IMR-90 (cell line): Measurements from ENCODE around the gene ING2. TPM values are rescaled to one million over a fixed set of nuclear protein-coding genes. Genes with fewer than 3 reads are reported as not detected.
A peak's percentile ranks its signal among the peaks of the same experiment; 100 is the strongest.

Experiments
- ATAC-seq: fragments of 200-7000 bp; cut with Tn5 transposase; 2 replicates; pipeline ENCODE4 v1.9.1; 2020; ENCODE audit warnings: low read depth, mild to moderate bottlenecking, moderate library complexity
- BruUV-seq: library from RNA; stranded (reverse); fragments of 400-500 nt; replicated peaks from 2 replicates; lab custom pipeline; 2021; lab: Mats Ljungman, UMichigan
- CTCF ChIA-PET: fragments of 300-600 bp; formaldehyde crosslinking; extraction: SDS; loops from one replicate; lab custom pipeline; 2021; ENCODE audit warnings: antibody characterized with exemption; lab: Yijun Ruan, JAX
- POLR2A ChIA-PET: fragments of 300-600 bp; sonication (Branson Sonifier 250); formaldehyde crosslinking; loops from one replicate; lab custom pipeline; 2022; ENCODE audit warnings: antibody characterized with exemption; ENCODE audit not compliant: unreplicated experiment; lab: Charles Lee
- DNase-seq: peaks from one replicate; pipeline ENCODE4 v3.0.0; 2013
- H2AFZ ChIP-seq: replicated peaks from 2 replicates; pipeline ENCODE3; 2013; ENCODE audit warnings: low read length, mild to moderate bottlenecking; ENCODE audit not compliant: poor library complexity
- H2AK5ac ChIP-seq: 2 replicates; pipeline ENCODE4 v1.6.1; 2013; ENCODE audit warnings: low read depth, low read length, inconsistent platforms
- H2AK9ac ChIP-seq: replicated peaks from 2 replicates; pipeline ENCODE3; 2013; ENCODE audit warnings: mild to moderate bottlenecking, low read depth, low read length, moderate library complexity; ENCODE audit not compliant: poor library complexity
- H2BK120ac ChIP-seq: 2 replicates; pipeline ENCODE4 v1.6.1; 2013; ENCODE audit warnings: low read depth, low read length, inconsistent platforms
- H2BK15ac ChIP-seq: 3 replicates; pipeline ENCODE4 v1.6.1; 2013; ENCODE audit warnings: low read depth, low read length, inconsistent platforms
- H2BK20ac ChIP-seq: 2 replicates; pipeline ENCODE4 v1.6.1; 2013; ENCODE audit warnings: low read depth, mild to moderate bottlenecking, inconsistent platforms, low read length, moderate library complexity
- H2BK5ac ChIP-seq: 2 replicates; pipeline ENCODE4 v1.6.1; 2013; ENCODE audit warnings: mild to moderate bottlenecking, low read depth, low read length, inconsistent platforms; ENCODE audit not compliant: poor library complexity, severe bottlenecking
- H3K14ac ChIP-seq: replicated peaks from 2 replicates; pipeline ENCODE4 v1.6.1; 2013; ENCODE audit warnings: low read depth, low read length, inconsistent platforms
- H3K18ac ChIP-seq: 2 replicates; pipeline ENCODE4 v1.6.1; 2013; ENCODE audit warnings: low read depth, low read length, control low read depth
- H3K23ac ChIP-seq: 2 replicates; pipeline ENCODE4 v1.6.1; 2013; ENCODE audit warnings: low read depth, low read length, inconsistent platforms
- H3K27ac ChIP-seq: 2 replicates; pipeline ENCODE4 v1.5.1; 2013; ENCODE audit warnings: mild to moderate bottlenecking, control low read depth, low read length; ENCODE audit not compliant: insufficient read depth
- H3K27me3 ChIP-seq: 2 replicates; pipeline ENCODE4 v1.6.1; 2013; ENCODE audit warnings: low read length; ENCODE audit not compliant: control insufficient read depth, insufficient read depth
- H3K36me3 ChIP-seq: 2 replicates; pipeline ENCODE4 v1.6.1; 2013; ENCODE audit warnings: low read length, mixed read lengths; ENCODE audit not compliant: control insufficient read depth, insufficient read depth
- H3K4ac ChIP-seq: 2 replicates; pipeline ENCODE4 v1.6.1; 2013; ENCODE audit warnings: low read depth, low read length, inconsistent platforms
- H3K4me1 ChIP-seq: 2 replicates; pipeline ENCODE4 v1.6.1; 2013; ENCODE audit warnings: low read length, mixed read lengths; ENCODE audit not compliant: control insufficient read depth, insufficient read depth
- H3K4me2 ChIP-seq: 2 replicates; pipeline ENCODE4 v1.6.1; 2013; ENCODE audit warnings: low read depth, mild to moderate bottlenecking, control low read depth, low read length, moderate library complexity
- H3K4me3 ChIP-seq: 2 replicates; pipeline ENCODE4 v1.5.1; 2013; ENCODE audit warnings: low read depth, mild to moderate bottlenecking, control low read depth, low read length, moderate library complexity; ENCODE audit not compliant: insufficient read depth
- H3K56ac ChIP-seq: 2 replicates; pipeline ENCODE4 v1.6.1; 2013; ENCODE audit warnings: low read length, inconsistent platforms; ENCODE audit not compliant: insufficient read depth; ENCODE audit errors: extremely low read depth
- H3K79me1 ChIP-seq, 2 experiments: 2 replicates each; pipeline ENCODE4 v1.6.1; 2013; ENCODE audit warnings: low read length in 2 of 2, inconsistent platforms in 1 of 2, low read depth in 1 of 2
- H3K9ac ChIP-seq: 2 replicates; pipeline ENCODE4 v1.6.1; 2013; ENCODE audit warnings: low read depth, low read length, control low read depth
- H3K9me1 ChIP-seq: 2 replicates; pipeline ENCODE4 v1.6.1; 2013; ENCODE audit warnings: low read length, inconsistent platforms; ENCODE audit not compliant: insufficient read depth
- H3K9me3 ChIP-seq: 2 replicates; pipeline ENCODE4 v1.6.1; 2013; ENCODE audit warnings: low read length; ENCODE audit not compliant: control insufficient read depth, insufficient read depth
- H4K20me1 ChIP-seq: 2 replicates; pipeline ENCODE4 v1.6.1; 2013; ENCODE audit warnings: low read length, inconsistent platforms; ENCODE audit not compliant: insufficient read depth
- H4K5ac ChIP-seq: 2 replicates; pipeline ENCODE4 v1.6.1; 2013; ENCODE audit warnings: mild to moderate bottlenecking, low read depth, low read length, control low read depth
- H4K8ac ChIP-seq, 2 experiments: 2 replicates each; pipeline ENCODE4 v1.6.1; 2013; ENCODE audit warnings: low read depth in 2 of 2, low read length in 2 of 2, control low read depth in 1 of 2, inconsistent platforms in 1 of 2
- H4K91ac ChIP-seq: 2 replicates; pipeline ENCODE4 v1.6.1; 2013; ENCODE audit warnings: low read depth, low read length, inconsistent platforms; ENCODE audit not compliant: insufficient read depth
- CEBPB ChIP-seq: IDR thresholded peaks from 2 replicates; pipeline ENCODE4 v1.6.1; 2012; ENCODE audit warnings: low read depth, low read length, improper control_type of control experiment
- CHD1 ChIP-seq: IDR thresholded peaks from 2 replicates; pipeline ENCODE4 v1.6.1; 2012; ENCODE audit warnings: low read depth, low read length, improper control_type of control experiment
- FOS ChIP-seq: fragments of 150-350 bp; IDR thresholded peaks from 2 replicates; pipeline ENCODE4 v1.6.1; 2016; ENCODE audit warnings: low read depth, low read length
- MAZ ChIP-seq: IDR thresholded peaks from 2 replicates; pipeline ENCODE4 v1.6.1; 2012; ENCODE audit warnings: low read depth, mild to moderate bottlenecking, low read length, improper control_type of control experiment, moderate library complexity, borderline replicate concordance
- MXI1 ChIP-seq: IDR thresholded peaks from 2 replicates; pipeline ENCODE4 v1.6.1; 2012; ENCODE audit warnings: low read depth, mild to moderate bottlenecking, low read length, moderate library complexity, borderline replicate concordance
- NFE2L2 ChIP-seq: fragments of 150-350 bp; IDR thresholded peaks from 2 replicates; pipeline ENCODE4 v1.6.1; 2016; ENCODE audit warnings: low read depth, mild to moderate bottlenecking, low read length
- RAD21 ChIP-seq: IDR thresholded peaks from 2 replicates; pipeline ENCODE4 v1.6.1; 2012; ENCODE audit warnings: low read length, improper control_type of control experiment
- RCOR1 ChIP-seq: IDR thresholded peaks from 2 replicates; pipeline ENCODE4 v1.6.1; 2012; ENCODE audit warnings: mild to moderate bottlenecking, low read length, improper control_type of control experiment; ENCODE audit not compliant: insufficient replicate concordance
- SMC3 ChIP-seq: fragments of 150-350 bp; IDR thresholded peaks from 2 replicates; pipeline ENCODE4 v1.6.1; 2016; ENCODE audit warnings: low read depth, mild to moderate bottlenecking, antibody characterized with exemption, low read length, moderate library complexity
- WGBS, 2 experiments: methylation state at CpG; one replicate each; pipeline versions ENCODE4 v1.1.5 to v1.1.7; 2013; ENCODE audit warnings: missing lambda C conversion rate in 2 of 2; ENCODE audit not compliant: insufficient read length in 1 of 2; ENCODE audit errors: extremely low coverage in 2 of 2; 5-methylcytosine and 5-hydroxymethylcytosine counted together
- dilution Hi-C: fragments of 300-500 bp; cut with HindIII; formaldehyde crosslinking; loops from one replicate; pipeline ENCODE4 v1.14.3; 2018; ENCODE audit warnings: low sequenced_read_pairs; ENCODE audit not compliant: unreplicated experiment
- in situ Hi-C: fragments of 300-500 bp; cut with MboI; formaldehyde crosslinking; loops from 3 replicates; pipeline ENCODE4 v1.14.3; 2019; ENCODE audit warnings: low sequenced_read_pairs, inconsistent platforms, mixed read lengths
- intact Hi-C: fragments of 100-400 bp; cut with micrococcal nuclease; formaldehyde crosslinking; loops from 2 replicates; pipeline ENCODE4 v1.10.0; 2022
- polyA plus RNA-seq, 3 experiments: library from polyadenylated mRNA; depleted of rRNA; stranded (reverse); fragments of >200 nt; gene quantifications; 2 replicates each; pipeline ENCODE4 v1.2.3, GENCODE V29; 2012; ENCODE audit warnings: low replicate concordance in 1 of 3
- total RNA-seq: library from RNA; depleted of rRNA; stranded (reverse); fragments of >200 nt; gene quantifications from 2 replicates; pipeline ENCODE4 v1.2.3, GENCODE V29; 2012
- TF ChIP-seq, protein P1 (sequence below): conservative IDR thresholded peaks from 2 replicates; pipeline ENCODE4 v1.5.1; 2012; ENCODE audit warnings: mild to moderate bottlenecking, low read depth, low read length, improper control_type of control experiment
- TF ChIP-seq, protein P2 (sequence below): fragments of 150-350 bp; IDR thresholded peaks from 2 replicates; pipeline ENCODE4 v1.6.1; 2016; ENCODE audit warnings: low read depth, mild to moderate bottlenecking, low read length, moderate library complexity, borderline replicate concordance
- TF ChIP-seq, protein P3 (sequence below): fragments of 150-350 bp; IDR thresholded peaks from 2 replicates; pipeline ENCODE4 v1.6.1; 2017; ENCODE audit warnings: mild to moderate bottlenecking, antibody characterized with exemption, low read length, low read depth

Gene ING2
- total and polyA plus RNA-seq, 2 of the 4 experiments (the other 2 are of a cell fraction) = 2.5 to 9.5 TPM

DNA sequence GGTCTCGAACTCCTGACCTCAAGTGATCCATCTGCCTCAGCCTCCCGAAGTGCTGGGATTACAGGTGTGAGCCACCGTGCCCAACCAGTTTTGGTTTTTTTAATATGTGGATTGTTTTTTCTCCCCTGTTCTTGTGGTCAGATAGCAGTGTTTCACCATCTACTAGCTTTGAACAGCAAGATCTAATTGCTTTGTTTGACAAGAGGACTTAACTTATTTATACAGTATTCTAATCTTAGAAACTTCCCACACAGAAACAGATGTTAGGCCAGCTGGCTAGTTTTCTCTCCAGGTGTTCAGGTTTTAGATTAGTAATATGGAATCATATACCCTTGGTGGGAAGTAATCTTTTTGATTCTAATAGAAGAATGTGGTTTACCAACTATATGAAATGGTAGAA, 12.9 kb downstream of the ING2 start:
- TF ChIP-seq CHD1 (no peak), RAD21 (no peak), RCOR1 (no peak), CEBPB (no peak), MAZ (no peak), SMC3 (no peak), NFE2L2 (no peak), FOS (no peak), MXI1 (no peak)
- TF ChIP-seq, protein P1, sequence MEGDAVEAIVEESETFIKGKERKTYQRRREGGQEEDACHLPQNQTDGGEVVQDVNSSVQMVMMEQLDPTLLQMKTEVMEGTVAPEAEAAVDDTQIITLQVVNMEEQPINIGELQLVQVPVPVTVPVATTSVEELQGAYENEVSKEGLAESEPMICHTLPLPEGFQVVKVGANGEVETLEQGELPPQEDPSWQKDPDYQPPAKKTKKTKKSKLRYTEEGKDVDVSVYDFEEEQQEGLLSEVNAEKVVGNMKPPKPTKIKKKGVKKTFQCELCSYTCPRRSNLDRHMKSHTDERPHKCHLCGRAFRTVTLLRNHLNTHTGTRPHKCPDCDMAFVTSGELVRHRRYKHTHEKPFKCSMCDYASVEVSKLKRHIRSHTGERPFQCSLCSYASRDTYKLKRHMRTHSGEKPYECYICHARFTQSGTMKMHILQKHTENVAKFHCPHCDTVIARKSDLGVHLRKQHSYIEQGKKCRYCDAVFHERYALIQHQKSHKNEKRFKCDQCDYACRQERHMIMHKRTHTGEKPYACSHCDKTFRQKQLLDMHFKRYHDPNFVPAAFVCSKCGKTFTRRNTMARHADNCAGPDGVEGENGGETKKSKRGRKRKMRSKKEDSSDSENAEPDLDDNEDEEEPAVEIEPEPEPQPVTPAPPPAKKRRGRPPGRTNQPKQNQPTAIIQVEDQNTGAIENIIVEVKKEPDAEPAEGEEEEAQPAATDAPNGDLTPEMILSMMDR = no peak
- TF ChIP-seq, protein P2, sequence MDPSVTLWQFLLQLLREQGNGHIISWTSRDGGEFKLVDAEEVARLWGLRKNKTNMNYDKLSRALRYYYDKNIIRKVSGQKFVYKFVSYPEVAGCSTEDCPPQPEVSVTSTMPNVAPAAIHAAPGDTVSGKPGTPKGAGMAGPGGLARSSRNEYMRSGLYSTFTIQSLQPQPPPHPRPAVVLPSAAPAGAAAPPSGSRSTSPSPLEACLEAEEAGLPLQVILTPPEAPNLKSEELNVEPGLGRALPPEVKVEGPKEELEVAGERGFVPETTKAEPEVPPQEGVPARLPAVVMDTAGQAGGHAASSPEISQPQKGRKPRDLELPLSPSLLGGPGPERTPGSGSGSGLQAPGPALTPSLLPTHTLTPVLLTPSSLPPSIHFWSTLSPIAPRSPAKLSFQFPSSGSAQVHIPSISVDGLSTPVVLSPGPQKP = no peak
- TF ChIP-seq, protein P3, sequence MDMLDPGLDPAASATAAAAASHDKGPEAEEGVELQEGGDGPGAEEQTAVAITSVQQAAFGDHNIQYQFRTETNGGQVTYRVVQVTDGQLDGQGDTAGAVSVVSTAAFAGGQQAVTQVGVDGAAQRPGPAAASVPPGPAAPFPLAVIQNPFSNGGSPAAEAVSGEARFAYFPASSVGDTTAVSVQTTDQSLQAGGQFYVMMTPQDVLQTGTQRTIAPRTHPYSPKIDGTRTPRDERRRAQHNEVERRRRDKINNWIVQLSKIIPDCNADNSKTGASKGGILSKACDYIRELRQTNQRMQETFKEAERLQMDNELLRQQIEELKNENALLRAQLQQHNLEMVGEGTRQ = no peak
- Histone ChIP-seq H3K4ac (no peak overlapping the region), H3K36me3 (peaks cover 1% of the 10 kb centered on the region; the same call in 1 of the 2 replicates), H2AK9ac (no peak overlapping the region), H2AK5ac (no peak overlapping the region), H3K79me1 (peaks cover 7 to 8% of the 10 kb centered on the region in 2 experiments; a peak in 2 of 4 replicates), H4K91ac (no peak overlapping the region), H2BK5ac (no peak overlapping the region), H2BK20ac (no peak overlapping the region), H3K27ac (no peak overlapping the region), H2BK15ac (no peak overlapping the region), H3K56ac (no peak overlapping the region), H4K8ac (no peak overlapping the region), H3K9me1 (peaks cover 12% of the 10 kb centered on the region; the same call in 1 of the 2 replicates), H3K4me1 (no peaks in the 10 kb centered on the region), H4K20me1 (no peaks in the 10 kb centered on the region), H3K14ac (no peak overlapping the region), H3K23ac (no peak overlapping the region), H3K27me3 (no peaks in the 10 kb centered on the region), H3K18ac (no peak overlapping the region), H3K9me3 (no peaks in the 10 kb centered on the region), H2BK120ac (no peak overlapping the region), H4K5ac (no peak overlapping the region), H3K4me3 (no peak overlapping the region), H3K9ac (no peak overlapping the region), H2AFZ (no peak overlapping the region), H3K4me2 (no peak overlapping the region)
- dilution Hi-C loops = no loop called here
- intact Hi-C loops = no loop called here
- DNase-seq = peak; percentile 43
- in situ Hi-C loops = no loop called here
- POLR2A ChIA-PET = no interaction called here
- no TSS peak for BruUV-seq
- CTCF ChIA-PET = no interaction called here
- WGBS, 2 experiments = 100% methylated on average over 1 of the region's 3 CpGs; no CpG with 5 or more reads in 1 of the 2 experiments
- ATAC-seq = no peak
